Kidney glomerular epithelial cell (primary cell): ENCODE measurements around the gene TTYH1.

Experiments used
- DNase-seq: peaks from one replicate; lab custom pipeline; 2025; lab: John Stamatoyannopoulos, UW

Gene TTYH1

GRCh38 chr19:54392105-54392504, 23.2 kb upstream of the TTYH1 start:
- DNase-seq, result no peak

- no peak for DNase-seq
These were observed 21.9 kb upstream of the TTYH1 start for GRCh38 chr19:54393381-54393780.

DNA sequence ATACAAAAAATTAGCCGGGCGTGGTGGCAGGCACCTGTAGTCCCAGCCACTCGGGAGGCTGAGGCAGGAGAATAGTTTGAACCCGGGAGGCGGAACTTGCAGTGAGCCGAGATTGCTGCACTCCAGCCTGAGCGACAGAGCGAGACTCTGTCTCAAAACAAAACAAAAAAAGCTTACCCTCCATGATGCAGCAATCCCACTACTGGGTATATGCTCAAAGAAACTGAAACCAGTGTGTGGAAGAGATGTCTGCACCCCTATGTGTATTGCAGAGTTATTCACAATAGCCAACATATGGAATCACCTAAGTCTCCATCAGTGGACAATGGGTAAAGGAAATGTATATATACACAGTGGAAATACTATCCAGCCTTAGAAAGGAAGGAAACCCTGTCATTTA, 19.6 kb upstream of the TTYH1 start:
- DNase-seq, result no peak

DNA sequence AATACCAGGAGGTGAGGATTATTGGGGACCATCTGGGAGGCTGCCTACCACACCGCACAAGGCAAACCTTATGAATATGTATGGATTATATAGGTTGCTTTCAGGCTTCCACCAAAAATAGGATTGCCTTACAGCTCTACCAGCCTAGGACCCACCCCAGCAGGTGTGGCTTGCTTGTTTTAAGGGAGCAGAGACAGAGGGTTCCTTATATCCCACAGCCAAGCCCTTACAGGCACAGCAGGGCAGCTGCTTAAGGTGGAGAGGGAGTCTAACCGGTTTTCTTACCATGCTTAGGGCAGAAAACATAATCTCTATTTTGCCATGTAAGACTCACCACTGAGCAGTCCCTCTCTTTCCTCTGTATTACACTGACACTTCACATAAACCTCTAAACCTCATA, 16.1 kb upstream of the TTYH1 start:
- DNase-seq, result no peak

- no peak for DNase-seq
These were observed 14.4 kb upstream of the TTYH1 start for GRCh38 chr19:54400913-54401312.

DNA sequence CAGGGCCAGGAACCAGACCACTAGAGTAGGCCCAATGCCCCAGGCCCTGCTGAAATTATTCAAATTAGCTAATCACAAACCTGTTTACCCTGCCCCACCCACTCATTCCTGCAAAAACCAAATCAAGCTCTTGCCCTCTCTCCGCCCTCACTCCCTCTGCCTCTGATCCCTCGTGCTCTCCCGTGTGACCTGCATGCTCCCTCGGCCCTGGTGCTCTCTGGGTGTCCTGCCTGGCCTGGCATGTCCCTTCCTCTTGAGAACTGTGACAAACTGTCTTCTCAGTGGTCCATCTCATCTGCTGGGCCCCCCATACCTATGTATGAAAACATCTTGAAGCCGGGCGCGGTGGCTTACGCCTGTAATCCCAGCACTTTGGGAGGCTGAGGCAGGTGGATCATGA, 12.2 kb upstream of the TTYH1 start:
- DNase-seq, result no peak

DNA sequence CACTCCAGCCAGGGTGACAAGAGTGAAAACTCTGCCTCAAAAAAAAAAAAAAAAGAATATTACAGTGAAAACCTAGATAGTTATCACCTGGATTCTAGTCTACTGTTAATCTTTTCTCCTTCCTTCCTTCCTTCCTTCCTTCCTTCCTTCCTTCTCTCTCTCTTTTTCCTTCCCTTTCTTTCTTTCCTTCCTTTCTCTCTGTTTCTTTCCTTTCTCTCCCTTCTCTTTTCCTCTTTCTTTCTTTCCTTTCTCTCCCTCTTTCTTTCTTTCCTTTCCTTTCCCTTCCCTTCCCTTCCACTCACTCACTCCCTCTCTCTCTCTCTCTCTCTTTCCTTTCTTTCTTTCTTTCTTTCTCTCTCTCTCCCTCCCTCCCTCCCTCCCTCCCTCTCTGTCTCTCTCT, 9.6 kb upstream of the TTYH1 start:
- no peak for DNase-seq

GRCh38 chr19:54407780-54408179, 7.5 kb upstream of the TTYH1 start:
- DNase-seq, result no peak

DNA sequence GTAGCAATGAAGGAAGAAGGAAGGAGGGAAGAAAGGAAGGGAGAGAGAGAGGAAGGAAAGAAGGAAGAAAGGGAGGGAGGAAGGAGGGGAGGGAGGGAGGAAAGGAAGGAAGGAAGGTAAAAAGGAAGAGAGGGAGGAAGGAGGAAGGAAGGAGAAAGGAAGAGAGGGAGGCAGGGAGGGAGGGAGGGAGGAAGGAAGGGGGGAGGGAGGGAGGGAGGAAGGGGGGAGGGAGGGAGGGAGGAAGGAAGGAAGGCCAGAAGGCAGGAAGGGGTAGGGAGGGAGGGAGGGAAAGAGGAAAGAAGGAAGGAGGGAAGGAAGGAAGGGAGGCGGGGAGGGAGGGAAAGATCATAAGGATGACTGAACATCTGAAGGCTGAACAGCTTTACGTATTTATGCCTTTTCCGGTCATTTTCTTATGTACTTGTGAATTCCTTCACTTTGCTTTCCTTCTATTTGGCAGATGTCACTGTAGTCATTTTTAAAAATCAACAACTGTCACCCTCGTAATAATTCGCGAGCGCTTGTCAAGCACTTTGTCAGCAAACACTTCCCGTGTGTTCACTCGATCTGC, 6.7 kb upstream of the TTYH1 start:
- DNase-seq, result no peak

GRCh38 chr19:54411033-54411432, 4.2 kb upstream of the TTYH1 start:
- no peak for DNase-seq

DNA sequence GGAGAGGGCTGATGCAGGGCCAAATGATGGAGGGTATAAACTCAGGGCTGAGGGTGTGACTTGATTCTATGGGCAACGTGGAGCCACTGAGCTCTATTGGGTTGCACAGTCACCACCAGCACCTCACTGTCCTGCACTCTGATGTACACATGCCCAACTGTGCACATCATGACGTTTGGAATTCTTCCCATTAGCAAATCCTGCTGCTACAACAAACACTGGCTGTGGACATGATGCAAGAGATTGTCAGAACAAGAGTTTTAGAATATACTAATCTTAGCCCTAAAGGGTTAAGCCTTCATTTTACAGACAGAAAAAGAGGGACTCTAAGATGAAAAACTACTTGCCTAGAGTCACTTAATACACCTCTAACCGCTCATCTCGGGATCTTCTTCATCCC, 2.4 kb upstream of the TTYH1 start:
- no peak for DNase-seq

DNA sequence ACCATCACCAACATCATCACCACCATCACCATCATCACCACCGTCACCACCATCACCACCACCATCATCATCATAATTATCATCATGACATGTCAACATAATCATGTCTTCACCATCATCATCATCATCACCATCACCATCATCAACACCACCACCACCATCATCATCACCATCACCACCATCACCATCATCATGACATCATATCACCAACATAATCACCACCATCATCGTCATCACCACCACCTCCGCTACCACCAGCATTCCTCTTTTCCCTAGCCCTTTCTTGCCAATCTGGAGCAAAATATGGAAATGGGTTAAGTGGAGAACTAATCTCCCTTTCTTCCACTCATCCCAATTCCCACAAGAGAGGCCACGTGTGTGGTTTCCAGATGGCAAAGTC, 1.1 kb upstream of the TTYH1 start:
- DNase-seq, result no peak

- DNase-seq, result no peak
These were observed 823 bp downstream of the TTYH1 start for GRCh38 chr19:54415901-54416673.

DNA sequence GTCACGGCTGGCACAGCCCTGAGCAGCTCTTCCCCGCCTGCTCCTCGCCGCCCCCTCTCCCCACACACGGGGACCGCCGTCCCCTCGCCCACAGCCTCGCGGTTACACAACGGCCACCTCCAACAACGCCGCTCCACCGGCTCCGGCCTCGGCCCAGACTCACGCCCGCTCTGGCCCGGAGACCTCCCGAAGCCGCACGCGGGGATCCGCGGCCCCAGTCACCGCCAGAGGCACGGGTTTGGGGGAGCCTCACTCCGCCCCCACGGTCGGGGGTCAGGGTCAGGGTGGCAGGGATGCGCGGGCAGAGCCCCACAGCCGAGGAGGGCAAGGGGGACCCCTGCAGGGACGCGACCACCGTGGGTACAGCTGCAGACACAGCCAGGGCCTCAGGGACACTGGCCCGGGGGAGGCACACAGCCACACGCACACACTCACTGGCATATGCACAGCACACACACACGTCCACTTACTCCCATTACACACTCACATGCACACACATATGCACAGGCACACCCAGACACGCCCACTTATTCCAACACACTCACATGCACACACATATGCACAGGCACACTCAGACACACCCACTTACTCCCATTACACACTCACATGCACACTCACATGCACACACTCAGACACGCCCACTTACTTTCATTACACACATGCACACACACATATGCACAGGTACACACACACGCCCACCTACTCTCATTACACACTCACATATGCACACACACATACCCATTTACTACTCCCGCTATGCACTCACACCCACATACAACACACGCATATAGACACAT, 1.6 kb downstream of the TTYH1 start:
- no peak for DNase-seq

GRCh38 chr19:54418030-54418929, 3.0 kb downstream of the TTYH1 start:
- no peak for DNase-seq

- DNase-seq, result no peak
These were observed 3.9 kb downstream of the TTYH1 start for GRCh38 chr19:54418930-54419800.

DNA sequence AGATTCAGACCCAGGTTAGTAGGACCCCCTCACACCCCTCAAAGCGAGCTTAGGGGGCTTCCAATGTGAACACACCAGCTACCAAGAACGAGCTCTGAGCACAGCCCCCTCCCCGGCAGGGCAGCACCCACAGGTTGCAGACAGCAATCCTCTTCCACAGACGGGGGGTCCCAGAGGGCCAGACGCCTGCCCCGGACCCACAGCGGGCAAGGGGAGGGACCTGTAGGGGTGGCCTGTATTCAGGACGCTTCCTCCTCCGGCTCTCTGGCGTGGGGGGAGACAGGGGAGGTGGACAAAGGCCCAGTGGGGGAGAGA, 4.8 kb downstream of the TTYH1 start:
- DNase-seq, result no peak

- no peak for DNase-seq
These were observed 5.3 kb downstream of the TTYH1 start for GRCh38 chr19:54420383-54421168.

GRCh38 chr19:54421169-54421516, 5.9 kb downstream of the TTYH1 start:
- DNase-seq, result no peak

GRCh38 chr19:54421521-54421920, 6.3 kb downstream of the TTYH1 start:
- no peak for DNase-seq

DNA sequence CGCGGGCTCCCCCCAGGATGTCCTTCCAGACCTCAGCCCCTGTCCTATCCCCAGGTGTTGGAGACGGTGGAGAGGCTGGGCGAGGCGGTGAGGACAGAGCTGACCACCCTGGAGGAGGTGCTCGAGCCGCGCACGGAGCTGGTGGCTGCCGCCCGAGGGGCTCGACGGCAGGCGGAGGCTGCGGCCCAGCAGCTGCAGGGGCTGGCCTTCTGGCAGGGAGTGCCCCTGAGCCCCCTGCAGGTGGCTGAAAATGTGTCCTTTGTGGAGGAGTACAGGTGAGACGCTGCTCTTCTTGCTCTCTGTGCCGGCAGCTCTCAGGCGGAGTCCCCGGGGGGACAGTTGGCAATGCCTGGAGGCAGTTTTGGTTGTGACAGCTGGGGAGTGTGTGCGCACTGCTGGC, 6.9 kb downstream of the TTYH1 start:
- no peak for DNase-seq
